Stomach smooth muscle (tissue), 2 donors: ENCODE measurements around the gene ERC2.
"Not testable (repeated sequence)": the region's sequence is repeated elsewhere in the genome, so short reads cannot be mapped to it uniquely, and the experiment has no call there.

ENCODE experiments used
- H3K27ac ChIP-seq: one replicate; pipeline ENCODE4 v1.7.0; 2013; ENCODE audit warnings: mild to moderate bottlenecking, low read length, inconsistent platforms
- H3K27me3 ChIP-seq, 2 donors: one replicate each; pipeline ENCODE4 v1.7.0; 2013; ENCODE audit warnings: low read length in 2 of 2; ENCODE audit not compliant: insufficient read depth in 2 of 2, control insufficient read depth in 1 of 2
- H3K36me3 ChIP-seq, 2 donors: one replicate each; pipeline ENCODE4 v1.7.0; 2013; ENCODE audit warnings: low read length in 2 of 2; ENCODE audit not compliant: control insufficient read depth in 2 of 2, insufficient read depth in 2 of 2
- H3K4me1 ChIP-seq: one replicate; pipeline ENCODE4 v1.7.0; 2013; ENCODE audit warnings: low read length; ENCODE audit not compliant: control insufficient read depth, insufficient read depth
- H3K4me3 ChIP-seq, 2 donors: one replicate each; pipeline ENCODE4 v1.7.0; 2013; ENCODE audit warnings: low read length in 2 of 2
- H3K9ac ChIP-seq, 2 donors: one replicate each; pipeline ENCODE4 v1.7.0; 2013; ENCODE audit warnings: low read length in 2 of 2, mild to moderate bottlenecking in 1 of 2
- H3K9me3 ChIP-seq, 2 donors: one replicate each; pipeline ENCODE4 v1.7.0; 2013; ENCODE audit warnings: low read length in 2 of 2; ENCODE audit not compliant: control insufficient read depth in 2 of 2
- donor health status: healthy.
- donor health status: Pancreatic carcinoma.

ERC2 gene

GRCh38 chr3:56268616-56269383 is 199.5 kb downstream of the ERC2 start:
- no peaks in the 10 kb centered on the region for H3K4me1 ChIP-seq
- no peak overlapping the region for H3K9ac ChIP-seq
- no peaks in the 10 kb centered on the region for H3K36me3 ChIP-seq
- no peaks in the 10 kb centered on the region for H3K9me3 ChIP-seq
- H3K27ac ChIP-seq, result no peak overlapping the region
- no peaks in the 10 kb centered on the region for H3K27me3 ChIP-seq
- H3K4me3 ChIP-seq, result no peak overlapping the region

DNA sequence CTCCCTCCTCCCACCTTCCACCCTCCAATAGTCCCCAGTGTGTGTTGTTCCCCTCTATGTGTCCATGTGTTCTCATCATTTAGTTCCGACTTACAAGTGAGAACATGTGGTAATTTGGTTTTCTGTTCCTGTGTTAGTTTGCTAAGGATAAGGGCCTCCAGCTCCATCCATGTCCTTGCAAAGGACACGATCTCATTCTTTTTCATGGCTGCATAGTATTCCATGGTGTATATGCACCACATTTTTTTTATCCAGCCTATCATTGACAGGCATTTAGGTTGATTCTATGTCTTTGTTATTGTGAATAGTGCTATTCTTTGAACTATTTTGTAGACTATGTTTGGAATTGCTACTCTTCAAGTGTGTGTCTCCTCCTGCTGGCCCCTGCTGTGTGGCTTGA is 206.4 kb downstream of the ERC2 start:
- H3K4me1 ChIP-seq, H3K27ac ChIP-seq, H3K36me3 ChIP-seq, H3K4me3 ChIP-seq, H3K9ac ChIP-seq, H3K9me3 ChIP-seq, H3K27me3 ChIP-seq: not testable (repeated sequence)

DNA sequence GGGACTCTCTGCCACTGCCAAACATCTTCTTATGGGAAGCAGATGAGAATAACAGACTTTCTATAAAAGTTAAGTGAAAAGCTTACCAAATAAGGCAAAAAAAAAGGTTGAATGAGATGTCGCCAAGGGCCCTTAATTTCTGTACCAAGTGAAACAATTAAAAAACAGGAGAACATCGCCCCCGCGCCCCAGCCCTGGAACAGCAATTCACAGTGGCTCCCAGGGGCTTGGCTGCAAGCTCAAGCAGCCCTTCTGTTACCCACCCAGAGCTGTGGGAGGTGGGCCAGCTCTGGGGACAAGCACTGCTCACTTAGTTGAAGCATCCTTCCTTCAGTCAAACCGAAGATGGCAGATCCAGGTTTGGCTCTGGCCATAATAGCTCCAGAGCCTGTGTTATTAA is 208.0 kb downstream of the ERC2 start:
- H3K36me3 ChIP-seq, result no peaks in the 10 kb centered on the region
- H3K27ac ChIP-seq, result no peak overlapping the region
- H3K27me3 ChIP-seq, result peaks cover 0 to 2% of the 10 kb centered on the region in 2 donors
- H3K9ac ChIP-seq, result no peak overlapping the region
- H3K4me1 ChIP-seq, result no peaks in the 10 kb centered on the region
- H3K4me3 ChIP-seq, result no peak overlapping the region
- no peaks in the 10 kb centered on the region for H3K9me3 ChIP-seq

DNA sequence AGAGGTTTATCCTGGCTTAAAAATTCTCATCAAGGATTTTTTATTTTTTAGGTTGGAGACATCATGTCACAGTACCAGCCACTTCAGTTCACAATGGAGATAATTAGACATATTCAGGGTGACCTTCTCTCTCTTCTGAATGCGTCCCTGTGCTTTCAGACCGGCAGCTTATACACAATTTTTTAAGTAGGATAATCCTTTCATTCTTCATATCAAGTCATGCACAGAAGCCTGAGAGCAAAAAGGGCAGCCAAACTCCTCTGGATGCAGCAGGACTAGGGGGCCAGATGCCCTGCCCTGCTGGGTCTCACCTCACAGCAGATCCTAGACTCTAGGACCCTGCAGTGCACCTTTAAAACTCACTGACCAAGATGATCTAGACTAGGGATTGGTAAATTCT is 210.4 kb downstream of the ERC2 start:
- Histone ChIP-seq H3K9me3 (no peaks in the 10 kb centered on the region), H3K4me3 (no peak overlapping the region), H3K9ac (no peak overlapping the region)

DNA sequence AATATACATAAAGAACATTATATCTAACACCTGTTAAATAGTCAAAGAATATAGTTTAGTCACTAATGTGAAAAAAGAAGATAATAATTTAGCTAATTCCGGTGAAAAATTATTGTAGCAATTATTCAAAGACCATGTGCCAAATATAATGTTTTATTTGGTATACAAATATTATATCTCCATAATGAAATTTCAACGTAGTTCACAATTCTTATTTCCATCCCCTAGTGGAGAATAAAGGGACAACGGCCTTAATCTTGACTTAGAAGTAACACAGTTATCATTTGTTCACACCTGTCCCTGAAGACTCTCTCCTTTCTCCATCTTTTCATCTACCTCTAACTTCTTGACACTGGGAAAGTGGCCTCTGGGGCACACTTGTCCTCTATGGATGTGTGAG is 213.4 kb downstream of the ERC2 start:
- Histone ChIP-seq H3K4me3 (no peak overlapping the region), H3K27me3 (peaks cover 0 to 4% of the 10 kb centered on the region in 2 donors), H3K9ac (no peak overlapping the region), H3K4me1 (no peaks in the 10 kb centered on the region), H3K36me3 (no peaks in the 10 kb centered on the region), H3K9me3 (no peaks in the 10 kb centered on the region), H3K27ac (no peak overlapping the region)

More for the DNA sequence above, 210.4 kb downstream of the ERC2 start:
- Histone ChIP-seq H3K27ac (no peak overlapping the region), H3K36me3 (no peaks in the 10 kb centered on the region), H3K27me3 (peaks cover 0 to 4% of the 10 kb centered on the region in 2 donors), H3K4me1 (no peaks in the 10 kb centered on the region)

GRCh38 chr3:56253941-56254665 is 214.2 kb downstream of the ERC2 start:
- Histone ChIP-seq H3K27ac (no peak overlapping the region), H3K36me3 (no peaks in the 10 kb centered on the region), H3K9ac (no peak overlapping the region), H3K4me3 (no peak overlapping the region), H3K4me1 (no peaks in the 10 kb centered on the region), H3K27me3 (peaks cover 0 to 4% of the 10 kb centered on the region in 2 donors), H3K9me3 (no peaks in the 10 kb centered on the region)

- no peaks in the 10 kb centered on the region for H3K9me3 ChIP-seq
- peaks cover 0 to 3% of the 10 kb centered on the region in 2 donors for H3K27me3 ChIP-seq
These were observed 216.8 kb downstream of the ERC2 start for GRCh38 chr3:56251343-56251945.

GRCh38 chr3:56248021-56248420 is 220.2 kb downstream of the ERC2 start:
- Histone ChIP-seq H3K4me1 (no peaks in the 10 kb centered on the region), H3K27me3 (no peaks in the 10 kb centered on the region), H3K9ac (no peak overlapping the region), H3K36me3 (no peaks in the 10 kb centered on the region), H3K4me3 (no peak overlapping the region), H3K27ac (no peak overlapping the region), H3K9me3 (no peaks in the 10 kb centered on the region)

More at GRCh38 chr3:56251343-56251945, 216.8 kb downstream of the ERC2 start:
- no peaks in the 10 kb centered on the region for H3K36me3 ChIP-seq
- H3K4me3 ChIP-seq, result no peak overlapping the region
- H3K4me1 ChIP-seq, result no peaks in the 10 kb centered on the region
- H3K9ac ChIP-seq, result no peak overlapping the region
- no peak overlapping the region for H3K27ac ChIP-seq

GRCh38 chr3:56238299-56238698 is 230.0 kb downstream of the ERC2 start:
- Histone ChIP-seq H3K4me3 (no peak overlapping the region), H3K4me1 (no peaks in the 10 kb centered on the region), H3K9ac (no peak overlapping the region), H3K9me3 (no peaks in the 10 kb centered on the region), H3K36me3 (no peaks in the 10 kb centered on the region), H3K27ac (no peak overlapping the region), H3K27me3 (no peaks in the 10 kb centered on the region)

DNA sequence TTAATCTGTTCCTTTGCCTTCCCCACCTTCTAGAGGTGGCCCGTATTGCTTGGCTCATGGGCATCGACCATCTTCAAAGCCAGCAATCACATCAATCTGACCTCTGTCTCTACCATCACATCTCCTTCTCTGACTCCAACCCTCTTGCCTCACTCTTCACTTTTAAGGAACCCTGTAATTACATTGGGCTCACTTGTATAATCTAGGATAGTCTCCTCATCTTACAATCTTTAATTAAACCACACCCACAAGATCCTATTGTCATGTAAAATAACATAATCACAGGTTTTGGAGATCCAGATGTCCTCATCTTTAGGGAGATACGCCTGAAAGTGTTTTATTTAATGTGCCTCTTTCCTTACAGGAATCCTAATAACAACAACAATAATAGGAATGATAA is 234.5 kb downstream of the ERC2 start:
- Histone ChIP-seq H3K9ac (no peak overlapping the region), H3K4me1 (no peaks in the 10 kb centered on the region), H3K9me3 (no peaks in the 10 kb centered on the region), H3K36me3 (no peaks in the 10 kb centered on the region), H3K4me3 (no peak overlapping the region), H3K27me3 (no peaks in the 10 kb centered on the region), H3K27ac (no peak overlapping the region)
